ENCODE results near the gene INHBC.

INHBC gene

DNA sequence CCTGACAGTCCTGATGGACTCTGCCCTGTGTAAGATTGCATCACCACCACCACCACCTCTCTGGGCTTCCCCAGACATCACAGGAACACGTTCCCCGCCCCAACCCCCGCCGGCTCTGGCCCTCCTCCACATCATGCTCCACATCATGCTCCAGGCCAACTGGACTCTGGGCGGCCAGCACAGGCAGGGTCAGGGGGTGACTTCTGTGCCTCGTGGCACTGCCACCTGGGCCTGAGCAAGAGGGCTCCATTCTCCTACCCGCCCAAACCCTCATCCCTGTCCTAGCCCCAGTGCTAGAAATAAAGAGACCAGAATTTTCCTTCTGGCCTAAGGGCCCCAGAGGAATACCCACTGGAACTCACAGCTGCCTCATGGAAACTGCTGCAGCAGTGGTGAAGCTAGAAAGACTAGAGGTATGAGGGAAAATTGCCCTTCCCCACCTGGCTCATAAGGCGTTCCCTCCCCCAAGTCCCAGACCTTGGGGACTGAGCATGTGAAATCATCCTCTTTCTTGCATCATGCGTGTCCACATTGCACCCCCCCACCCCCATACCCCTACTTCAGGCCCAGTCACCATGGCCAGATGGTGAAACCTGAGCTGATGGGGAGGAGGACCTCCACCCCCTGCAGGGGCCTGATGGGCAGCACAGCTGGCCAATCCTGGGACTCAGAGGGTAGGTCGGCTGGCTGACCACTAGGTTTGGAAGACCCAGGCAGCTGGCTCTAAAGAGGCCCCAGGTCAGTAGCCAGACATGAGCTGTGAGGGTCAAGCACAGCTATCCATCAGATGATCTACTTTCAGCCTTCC lies 20.2 kb downstream of the INHBC start, which contains the start of gene INHBE:
TSS of gene INHBE (plus strand) at position 742 of the 808 bp plus-strand sequence. CDS start 230 bp downstream, outside the sequence.
- no peak for DNase-seq

DNA sequence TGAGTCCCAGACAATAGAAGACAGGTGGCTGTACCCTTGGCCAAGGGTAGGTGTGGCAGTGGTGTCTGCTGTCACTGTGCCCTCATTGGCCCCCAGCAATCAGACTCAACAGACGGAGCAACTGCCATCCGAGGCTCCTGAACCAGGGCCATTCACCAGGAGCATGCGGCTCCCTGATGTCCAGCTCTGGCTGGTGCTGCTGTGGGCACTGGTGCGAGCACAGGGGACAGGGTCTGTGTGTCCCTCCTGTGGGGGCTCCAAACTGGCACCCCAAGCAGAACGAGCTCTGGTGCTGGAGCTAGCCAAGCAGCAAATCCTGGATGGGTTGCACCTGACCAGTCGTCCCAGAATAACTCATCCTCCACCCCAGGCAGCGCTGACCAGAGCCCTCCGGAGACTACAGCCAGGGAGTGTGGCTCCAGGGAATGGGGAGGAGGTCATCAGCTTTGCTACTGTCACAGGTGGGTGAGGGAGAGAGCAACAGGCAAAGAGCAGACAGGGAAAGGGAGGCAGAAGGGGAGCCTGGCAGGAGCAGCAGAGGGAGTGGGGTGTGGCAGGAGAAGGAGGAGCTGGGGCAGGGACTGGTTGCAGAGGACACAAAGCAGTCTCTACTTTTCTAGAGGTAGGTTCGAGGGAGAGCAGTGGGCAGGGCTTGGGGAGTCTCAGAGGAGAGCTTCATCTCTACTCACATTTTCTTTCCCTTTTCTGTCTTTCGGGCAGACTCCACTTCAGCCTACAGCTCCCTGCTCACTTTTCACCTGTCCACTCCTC lies 21.0 kb downstream of the INHBC start:
- no peak for DNase-seq

DNA sequence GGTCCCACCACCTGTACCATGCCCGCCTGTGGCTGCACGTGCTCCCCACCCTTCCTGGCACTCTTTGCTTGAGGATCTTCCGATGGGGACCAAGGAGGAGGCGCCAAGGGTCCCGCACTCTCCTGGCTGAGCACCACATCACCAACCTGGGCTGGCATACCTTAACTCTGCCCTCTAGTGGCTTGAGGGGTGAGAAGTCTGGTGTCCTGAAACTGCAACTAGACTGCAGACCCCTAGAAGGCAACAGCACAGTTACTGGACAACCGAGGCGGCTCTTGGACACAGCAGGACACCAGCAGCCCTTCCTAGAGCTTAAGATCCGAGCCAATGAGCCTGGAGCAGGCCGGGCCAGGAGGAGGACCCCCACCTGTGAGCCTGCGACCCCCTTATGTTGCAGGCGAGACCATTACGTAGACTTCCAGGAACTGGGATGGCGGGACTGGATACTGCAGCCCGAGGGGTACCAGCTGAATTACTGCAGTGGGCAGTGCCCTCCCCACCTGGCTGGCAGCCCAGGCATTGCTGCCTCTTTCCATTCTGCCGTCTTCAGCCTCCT lies 21.6 kb downstream of the INHBC start:
- no peak for DNase-seq

DNA sequence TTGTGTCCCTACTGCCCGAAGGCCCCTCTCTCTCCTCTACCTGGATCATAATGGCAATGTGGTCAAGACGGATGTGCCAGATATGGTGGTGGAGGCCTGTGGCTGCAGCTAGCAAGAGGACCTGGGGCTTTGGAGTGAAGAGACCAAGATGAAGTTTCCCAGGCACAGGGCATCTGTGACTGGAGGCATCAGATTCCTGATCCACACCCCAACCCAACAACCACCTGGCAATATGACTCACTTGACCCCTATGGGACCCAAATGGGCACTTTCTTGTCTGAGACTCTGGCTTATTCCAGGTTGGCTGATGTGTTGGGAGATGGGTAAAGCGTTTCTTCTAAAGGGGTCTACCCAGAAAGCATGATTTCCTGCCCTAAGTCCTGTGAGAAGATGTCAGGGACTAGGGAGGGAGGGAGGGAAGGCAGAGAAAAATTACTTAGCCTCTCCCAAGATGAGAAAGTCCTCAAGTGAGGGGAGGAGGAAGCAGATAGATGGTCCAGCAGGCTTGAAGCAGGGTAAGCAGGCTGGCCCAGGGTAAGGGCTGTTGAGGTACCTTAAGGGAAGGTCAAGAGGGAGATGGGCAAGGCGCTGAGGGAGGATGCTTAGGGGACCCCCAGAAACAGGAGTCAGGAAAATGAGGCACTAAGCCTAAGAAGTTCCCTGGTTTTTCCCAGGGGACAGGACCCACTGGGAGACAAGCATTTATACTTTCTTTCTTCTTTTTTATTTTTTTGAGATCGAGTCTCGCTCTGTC lies 22.3 kb downstream of the INHBC start:
- DNase-seq: no peak

DNA sequence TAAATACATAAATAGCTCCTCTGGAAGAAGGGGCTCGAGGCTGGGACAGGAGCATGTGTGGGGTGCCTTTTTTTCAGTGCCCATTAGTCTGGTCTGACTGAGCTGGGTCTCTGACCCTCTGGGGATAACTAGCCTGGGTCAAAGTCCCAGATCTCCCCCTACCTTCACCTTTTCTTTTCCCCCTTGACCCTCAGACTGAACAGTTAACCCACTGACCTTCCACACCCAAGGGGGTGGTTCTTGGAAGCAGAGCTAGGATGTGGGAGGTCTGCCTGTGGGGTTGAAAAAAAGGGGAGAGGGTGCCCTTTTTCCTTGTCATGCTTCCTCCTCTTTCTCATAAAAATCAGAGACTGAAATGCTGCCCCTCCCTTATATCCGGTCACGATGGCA lies 24.1 kb downstream of the INHBC start:
- no peak for DNase-seq

DNA sequence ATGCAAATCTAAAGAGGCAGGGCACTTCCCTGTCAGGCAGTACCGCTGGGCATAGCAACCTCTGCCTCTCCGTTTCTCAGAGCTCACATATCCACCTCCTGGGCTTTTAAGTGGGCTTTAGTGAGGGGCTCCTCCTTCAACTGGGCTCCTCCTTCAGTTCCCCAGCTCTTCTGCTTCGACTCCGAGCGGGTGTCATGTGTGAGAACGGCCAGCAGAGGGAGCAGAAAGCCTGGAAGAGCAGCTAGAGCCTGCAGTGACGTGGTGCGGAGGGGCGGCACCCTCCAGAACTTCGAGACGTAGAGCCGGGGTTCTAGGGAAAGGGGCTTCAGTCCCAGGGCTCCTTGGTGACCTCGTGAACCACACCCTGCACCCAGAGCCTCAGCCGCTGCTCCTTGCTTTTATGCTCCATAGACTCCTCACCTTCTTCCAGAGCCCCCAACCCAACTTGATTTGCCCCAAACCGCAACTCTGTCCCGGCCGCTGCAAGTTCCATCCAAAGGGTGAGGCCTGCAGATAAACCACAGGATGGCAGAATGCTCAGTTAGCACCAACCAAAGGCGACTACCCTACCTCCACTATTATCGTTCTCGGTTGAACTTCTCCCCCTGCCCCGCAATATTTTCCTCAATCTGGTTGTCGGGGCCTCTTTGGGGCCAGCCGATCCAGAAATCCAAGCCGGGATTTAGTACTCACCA lies 24.6 kb downstream of the INHBC start:
- DNase-seq: peak; percentile 74

DNA sequence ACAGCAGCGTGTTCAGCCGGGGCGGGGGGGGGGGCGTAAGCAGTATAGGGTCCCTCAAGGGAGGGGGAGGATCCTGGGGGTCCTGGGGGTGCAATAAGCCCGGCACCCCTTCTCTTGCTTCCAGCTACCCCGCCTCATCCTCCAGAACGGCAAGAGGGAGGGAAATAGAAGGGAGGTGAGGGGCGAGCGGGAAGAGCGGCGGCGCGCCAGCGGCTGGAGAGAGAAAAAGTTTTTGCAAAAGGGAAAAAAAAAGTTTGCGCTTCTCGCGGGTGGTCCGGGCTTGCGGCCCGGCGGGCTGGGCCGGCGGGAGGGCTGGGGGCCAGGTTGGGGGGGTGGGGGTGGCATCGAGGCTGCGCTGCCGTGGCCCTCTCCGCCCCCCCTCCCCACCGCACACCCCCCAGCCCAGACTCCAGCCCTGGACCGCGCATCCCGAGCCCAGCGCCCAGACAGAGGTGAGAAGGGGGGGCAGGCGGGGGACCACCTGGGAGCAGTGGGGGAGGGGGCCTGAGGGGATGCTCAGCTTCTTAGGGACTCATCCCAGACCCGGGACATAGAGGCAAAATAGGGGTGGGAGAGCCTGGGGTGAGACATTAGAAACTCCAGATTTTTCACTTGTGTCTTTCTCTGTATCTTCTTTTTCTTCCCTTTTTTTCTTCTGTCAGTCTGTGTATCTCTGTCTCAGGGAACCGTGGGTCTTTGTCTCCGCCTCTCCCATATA lies 25.3 kb downstream of the INHBC start, which contains the start of gene GLI1:
TSS of gene GLI1 (plus strand) at position 36 of the 718 bp plus-strand sequence. CDS start 3,907 bp downstream, outside the sequence.
- no peak for DNase-seq

DNA sequence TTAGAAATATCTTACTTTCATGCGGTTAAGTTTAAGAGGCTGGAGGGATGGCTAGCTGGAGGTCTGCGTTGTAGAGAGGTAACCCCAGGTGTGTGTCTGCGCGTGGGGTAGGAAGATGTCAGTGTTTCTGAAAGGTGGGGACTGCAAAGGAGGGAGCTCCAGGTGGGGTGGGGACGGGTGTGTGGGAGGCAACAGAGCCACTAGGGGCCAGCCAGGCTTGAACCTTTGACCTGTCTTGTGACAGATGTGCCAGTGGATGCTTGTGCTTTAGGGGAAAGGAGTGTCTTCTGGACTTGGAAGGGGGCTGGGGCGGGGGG lies 25.8 kb downstream of the INHBC start:
- DNase-seq: no peak

DNA sequence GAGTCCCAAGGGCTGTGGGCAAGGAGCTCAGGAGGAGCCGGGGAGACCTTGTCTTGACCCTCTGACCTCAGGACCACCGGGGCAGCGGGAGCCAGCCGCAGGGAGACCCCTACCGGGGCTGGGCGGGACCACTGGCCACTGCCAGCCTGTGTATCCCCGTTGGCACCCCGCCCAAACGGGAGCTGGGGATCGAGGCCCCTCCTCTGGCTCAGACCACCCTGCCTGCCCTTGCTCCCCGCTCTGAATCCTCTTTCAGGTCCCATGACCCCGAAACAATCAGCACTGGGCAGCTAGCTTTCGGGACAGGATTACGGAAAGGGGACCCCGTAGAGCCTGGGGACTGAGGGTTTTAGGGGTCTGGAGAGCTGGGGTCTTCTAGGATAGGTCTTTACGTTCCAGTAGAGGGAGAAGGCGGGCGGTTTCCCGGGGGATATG lies 26.3 kb downstream of the INHBC start:
- no peak for DNase-seq

DNA sequence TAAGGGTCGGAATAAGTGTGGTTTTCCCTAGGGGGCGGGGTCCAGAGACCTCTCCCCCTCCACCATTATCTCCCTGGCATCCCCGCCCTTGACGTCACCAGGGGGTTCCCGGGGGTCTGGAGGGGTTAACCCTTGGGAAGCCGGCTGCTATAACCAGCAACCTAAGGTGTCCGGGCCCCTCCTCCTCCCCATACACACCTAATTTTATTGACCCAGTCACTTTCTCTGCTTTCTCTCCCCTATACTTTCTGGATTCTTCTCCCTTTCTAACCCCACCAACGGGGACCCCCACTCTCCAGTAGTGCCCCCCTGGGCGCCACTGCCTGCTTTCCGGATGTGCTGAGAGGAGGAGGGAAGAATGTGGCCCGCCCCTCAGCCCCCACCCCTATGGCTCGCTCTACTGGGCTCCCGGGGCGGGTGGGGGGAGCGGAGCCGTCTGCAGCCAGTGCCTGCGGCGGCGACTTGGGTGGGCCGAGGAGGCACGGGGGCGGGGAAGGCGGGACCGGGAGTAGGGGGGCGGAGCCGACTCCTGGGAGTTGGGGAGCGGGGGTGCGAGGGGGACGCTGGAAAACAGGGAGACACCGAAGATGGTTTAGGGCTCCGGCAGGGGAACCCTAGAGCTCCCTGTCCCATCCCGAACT lies 26.8 kb downstream of the INHBC start:
- DNase-seq: no peak

DNA sequence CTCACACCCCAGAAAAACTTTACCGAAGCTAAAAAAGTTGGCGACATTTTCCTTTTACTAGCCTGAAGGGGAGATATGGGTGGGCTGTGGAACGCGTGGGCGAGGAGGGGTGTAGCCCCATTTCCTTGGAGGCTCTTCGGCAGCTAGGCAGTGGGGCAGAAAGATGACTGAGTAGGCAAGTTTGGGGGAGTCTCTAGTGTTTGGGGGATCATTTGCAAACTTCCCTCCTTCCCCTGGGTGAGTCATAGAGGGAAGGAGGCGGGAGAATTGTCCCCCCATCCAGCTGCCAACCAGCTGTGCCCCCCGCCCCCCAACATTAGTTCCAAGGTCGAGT lies 27.3 kb downstream of the INHBC start:
- no peak for DNase-seq

DNA sequence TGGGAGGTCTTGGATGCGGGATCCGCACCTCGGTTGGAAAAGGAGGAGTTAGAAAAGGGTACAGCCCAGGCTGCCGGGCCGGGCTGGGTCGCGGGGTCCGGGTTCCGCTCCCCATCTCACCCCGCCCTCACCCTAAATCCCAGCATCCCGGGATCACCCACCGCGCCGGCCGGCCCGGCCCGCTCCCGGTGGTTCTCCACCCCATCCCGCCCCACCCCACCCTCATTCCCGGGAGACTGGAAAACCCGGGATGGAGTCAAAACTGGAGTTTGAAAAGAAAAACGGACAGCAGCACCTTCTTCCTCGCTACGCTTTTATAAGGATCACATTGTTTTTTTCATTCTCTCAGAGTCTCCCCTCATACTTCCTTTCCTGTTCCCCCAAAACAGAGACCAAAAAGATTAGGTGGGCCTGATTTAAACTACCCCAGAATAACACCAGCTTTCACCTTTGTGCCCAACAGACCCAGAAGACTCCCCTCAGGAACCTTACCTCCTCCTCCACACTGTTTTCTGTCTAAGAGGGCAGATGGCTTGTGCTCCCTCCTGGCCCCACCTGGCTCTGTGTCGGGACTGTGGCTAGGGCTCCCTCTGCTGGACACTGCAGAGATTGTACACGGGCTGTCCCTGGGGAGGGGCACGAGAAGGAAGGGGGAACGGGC lies 27.8 kb downstream of the INHBC start:
- peak; percentile 73 for DNase-seq

DNA sequence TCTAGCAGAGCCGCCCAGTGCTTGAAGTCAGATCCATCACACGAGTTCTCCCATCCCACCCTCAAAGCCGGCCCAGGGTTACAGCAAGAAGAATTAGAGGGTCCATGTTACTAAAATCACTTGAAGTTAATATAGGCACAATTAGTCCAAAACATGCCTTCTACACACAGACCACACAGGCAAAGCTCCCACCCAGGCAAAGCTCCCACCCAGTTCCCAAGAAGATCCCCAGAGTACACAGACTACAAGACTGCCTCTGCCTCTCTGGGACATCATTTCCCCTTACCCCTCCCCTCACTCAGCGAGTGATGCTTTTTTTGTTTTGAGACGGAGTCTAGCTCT lies 28.3 kb downstream of the INHBC start:
- no peak for DNase-seq

DNA sequence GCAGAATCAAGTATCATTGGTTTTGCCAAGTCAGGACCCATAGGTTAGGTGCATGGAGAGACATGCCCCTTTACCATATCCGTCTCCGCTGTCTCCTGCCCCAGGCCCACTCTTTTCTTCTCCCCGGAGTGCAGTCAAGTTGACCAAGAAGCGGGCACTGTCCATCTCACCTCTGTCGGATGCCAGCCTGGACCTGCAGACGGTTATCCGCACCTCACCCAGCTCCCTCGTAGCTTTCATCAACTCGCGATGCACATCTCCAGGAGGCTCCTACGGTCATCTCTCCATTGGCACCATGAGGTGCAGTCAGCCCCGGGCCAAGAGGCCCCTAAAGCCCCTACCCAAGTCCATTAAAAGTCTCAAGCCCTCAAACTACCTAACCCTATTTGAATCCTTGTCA lies 30.0 kb downstream of the INHBC start:
- no peak for DNase-seq

DNA sequence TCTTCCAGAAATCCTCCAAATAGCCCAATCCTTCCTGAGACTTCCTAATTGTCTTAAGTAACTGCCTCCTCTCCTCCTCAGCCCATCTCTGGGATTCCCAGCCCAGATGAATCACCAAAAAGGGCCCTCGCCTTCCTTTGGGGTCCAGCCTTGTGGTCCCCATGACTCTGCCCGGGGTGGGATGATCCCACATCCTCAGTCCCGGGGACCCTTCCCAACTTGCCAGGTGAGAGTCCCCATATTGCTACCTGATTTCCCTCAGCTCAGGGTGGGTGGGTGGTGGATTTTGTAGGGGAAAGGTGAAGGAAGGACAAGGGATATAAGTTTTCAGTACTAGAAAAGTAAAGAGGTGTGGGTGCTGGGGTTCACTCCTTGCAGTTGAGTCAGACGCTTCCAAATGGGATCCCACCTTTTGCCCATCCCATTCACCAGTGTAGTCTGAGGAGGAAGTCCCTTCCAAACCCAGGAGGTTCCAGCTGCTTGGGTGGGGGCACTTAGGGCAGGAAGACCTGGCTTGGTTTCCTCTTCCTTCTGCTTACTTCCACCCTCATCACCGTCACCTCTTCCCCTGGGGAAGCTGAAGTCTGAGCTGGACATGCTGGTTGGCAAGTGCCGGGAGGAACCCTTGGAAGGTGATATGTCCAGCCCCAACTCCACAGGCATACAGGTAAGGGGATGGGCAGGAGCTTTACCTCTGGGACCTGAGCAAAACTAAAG lies 30.6 kb downstream of the INHBC start:
- no peak for DNase-seq

DNA sequence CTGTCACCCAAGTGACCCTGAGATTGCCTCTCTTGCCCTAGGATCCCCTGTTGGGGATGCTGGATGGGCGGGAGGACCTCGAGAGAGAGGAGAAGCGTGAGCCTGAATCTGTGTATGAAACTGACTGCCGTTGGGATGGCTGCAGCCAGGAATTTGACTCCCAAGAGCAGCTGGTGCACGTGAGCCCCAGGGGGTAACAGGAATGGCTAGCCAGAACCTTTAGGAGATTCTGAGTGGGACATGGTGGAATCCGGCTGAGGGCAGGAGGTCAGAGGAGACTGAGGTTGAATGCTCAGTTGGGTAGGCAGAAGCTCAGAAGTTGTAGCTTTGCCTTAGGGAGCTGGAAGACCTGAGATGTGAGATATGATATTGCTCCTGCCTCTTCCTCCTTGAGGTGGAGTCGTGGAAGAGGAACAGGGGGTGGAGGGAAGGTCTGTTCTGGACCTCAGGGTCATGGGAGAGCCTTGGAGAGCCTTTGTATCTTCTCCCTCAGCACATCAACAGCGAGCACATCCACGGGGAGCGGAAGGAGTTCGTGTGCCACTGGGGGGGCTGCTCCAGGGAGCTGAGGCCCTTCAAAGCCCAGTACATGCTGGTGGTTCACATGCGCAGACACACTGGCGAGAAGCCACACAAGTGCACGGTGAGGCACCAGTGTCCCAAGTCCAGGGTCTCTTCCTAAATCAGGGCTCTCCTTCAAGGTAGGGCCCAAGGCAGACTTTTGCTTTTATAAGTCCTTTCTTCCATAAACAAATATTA lies 31.3 kb downstream of the INHBC start:
- DNase-seq: no peak

DNA sequence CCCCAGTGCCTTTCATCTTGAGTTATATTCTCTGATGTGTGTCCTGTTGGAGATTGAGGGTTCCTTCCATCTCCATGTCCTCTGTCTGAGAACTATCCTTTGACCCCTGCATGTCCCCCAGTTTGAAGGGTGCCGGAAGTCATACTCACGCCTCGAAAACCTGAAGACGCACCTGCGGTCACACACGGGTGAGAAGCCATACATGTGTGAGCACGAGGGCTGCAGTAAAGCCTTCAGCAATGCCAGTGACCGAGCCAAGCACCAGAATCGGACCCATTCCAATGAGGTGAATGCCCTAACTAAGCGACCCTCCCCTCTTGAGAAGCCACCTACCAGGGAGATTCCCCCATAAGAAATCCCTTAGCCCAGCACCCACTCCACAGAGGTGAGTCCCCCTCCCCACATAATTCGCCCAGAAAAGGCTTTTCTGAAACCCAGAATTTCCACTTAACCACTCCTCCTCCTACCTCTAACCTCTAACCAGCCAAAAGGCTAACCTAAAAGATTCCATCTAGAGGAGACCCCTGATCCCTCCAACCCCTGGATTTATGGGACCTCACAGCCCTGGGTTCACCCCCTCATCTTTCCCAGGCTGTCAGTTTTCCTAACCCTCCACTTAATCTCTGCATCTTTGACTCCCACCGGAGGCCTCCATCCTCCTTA lies 32.8 kb downstream of the INHBC start:
- no peak for DNase-seq

DNA sequence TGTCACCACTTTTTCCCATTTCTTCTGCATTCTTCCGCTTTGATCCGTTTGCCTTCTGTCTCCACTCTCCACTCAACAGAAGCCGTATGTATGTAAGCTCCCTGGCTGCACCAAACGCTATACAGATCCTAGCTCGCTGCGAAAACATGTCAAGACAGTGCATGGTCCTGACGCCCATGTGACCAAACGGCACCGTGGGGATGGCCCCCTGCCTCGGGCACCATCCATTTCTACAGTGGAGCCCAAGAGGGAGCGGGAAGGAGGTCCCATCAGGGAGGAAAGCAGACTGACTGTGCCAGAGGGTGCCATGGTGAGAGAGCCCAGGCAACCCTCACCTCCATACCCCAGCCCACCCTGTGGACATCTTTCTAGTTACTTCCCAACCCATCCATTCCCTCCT lies 33.3 kb downstream of the INHBC start:
- DNase-seq: no peak
